ENCODE measurements around the gene SCAPER.

- TF ChIP-seq CTCF (IDR thresholded peaks at IDR 0.05) (no peak), POLR2A (IDR thresholded peaks at IDR 0.05; ENCODE audit: low read depth) (no peak), EP300 (IDR thresholded peaks at IDR 0.05) (no peak), POLR2AphosphoS5 (IDR thresholded peaks at IDR 0.05) (no peak)
These were observed 89.7 kb downstream of the SCAPER start for GRCh38 chr15:76815421-76815820.

Data from esophagus muscularis mucosa (tissue), 4 donors.